Fibroblast of lung (primary cell): ENCODE results near the gene CTBP2. TPM values are rescaled to one million over a fixed set of nuclear protein-coding genes. Genes with fewer than 3 reads are reported as not detected.

Experiments
- DNase-seq, 2 donors: peaks; one replicate each; pipeline versions ENCODE4 v3.0.0 to v3.0.0-alpha.2; 2010; ENCODE audit warnings: low read depth in 2 of 2
- H2AFZ ChIP-seq: 2 replicates; pipeline ENCODE4 v1.5.1; 2012; ENCODE audit warnings: low read length, control low read depth, inconsistent platforms
- H3K27ac ChIP-seq: 2 replicates; pipeline ENCODE4 v1.5.1; 2011; ENCODE audit warnings: low read length, control low read depth; ENCODE audit not compliant: insufficient read depth
- H3K27me3 ChIP-seq: 2 replicates; pipeline ENCODE4 v1.5.1; 2011; ENCODE audit warnings: mild to moderate bottlenecking, low read length; ENCODE audit not compliant: control insufficient read depth, insufficient read depth
- H3K36me3 ChIP-seq: 2 replicates; pipeline ENCODE4 v1.5.1; 2011; ENCODE audit warnings: low read length; ENCODE audit not compliant: control insufficient read depth, insufficient read depth
- H3K4me1 ChIP-seq: 2 replicates; pipeline ENCODE4 v1.5.1; 2011; ENCODE audit warnings: low read length; ENCODE audit not compliant: control insufficient read depth, insufficient read depth; ENCODE audit errors: extremely low read depth
- H3K4me2 ChIP-seq: 2 replicates; pipeline ENCODE4 v1.5.1; 2011; ENCODE audit warnings: low read length, control low read depth; ENCODE audit not compliant: insufficient read depth; ENCODE audit errors: extremely low read depth
- H3K4me3 ChIP-seq, 4 experiments: fragments of 200-600 bp in 1 of 4; sonication (generic) in 1 of 4; replicated peaks in 1 of 4; 2 replicates each; pipeline ENCODE4 v1.5.1; 2011 to 2016; ENCODE audit warnings: low read length in 4 of 4, low read depth in 3 of 4, mild to moderate bottlenecking in 3 of 4, control low read depth in 2 of 4, inconsistent platforms in 1 of 4, mixed read lengths in 1 of 4; ENCODE audit not compliant: insufficient read depth in 1 of 4; ENCODE audit errors: control extremely low read depth in 1 of 4
- H3K79me2 ChIP-seq: 2 replicates; pipeline ENCODE4 v1.5.1; 2012; ENCODE audit warnings: mild to moderate bottlenecking, low read length, inconsistent platforms; ENCODE audit not compliant: control insufficient read depth, insufficient read depth
- H3K9ac ChIP-seq: 2 replicates; pipeline ENCODE4 v1.5.1; 2011; ENCODE audit warnings: mild to moderate bottlenecking, low read length, control low read depth; ENCODE audit not compliant: insufficient read depth
- H3K9me3 ChIP-seq: 2 replicates; pipeline ENCODE4 v1.5.1; 2012; ENCODE audit warnings: low read depth, low read length; ENCODE audit not compliant: control insufficient read depth, insufficient read depth
- H4K20me1 ChIP-seq: 2 replicates; pipeline ENCODE4 v1.5.1; 2011; ENCODE audit warnings: low read length; ENCODE audit not compliant: control insufficient read depth, insufficient read depth; ENCODE audit errors: extremely low read depth
- CTCF ChIP-seq, 2 donors: IDR thresholded peaks in 1 of 2; conservative IDR thresholded peaks in 1 of 2; 1 replicate in 1 of 2; 2 replicates in 1 of 2; pipeline ENCODE4 v1.5.1; 2011 to 2012; ENCODE audit warnings: low read length in 2 of 2, control low read depth in 1 of 2, inconsistent platforms in 1 of 2, low read depth in 1 of 2, mild to moderate bottlenecking in 1 of 2
- EZH2 ChIP-seq: IDR thresholded peaks from 2 replicates; pipeline ENCODE4 v1.5.1; 2012; ENCODE audit warnings: low read length, control low read depth, mild to moderate bottlenecking; ENCODE audit errors: missing control alignments
- polyA plus RNA-seq, 2 donors: library from polyadenylated mRNA; depleted of rRNA in 1 of 2; stranded (reverse) in 1 of 2; unstranded in 1 of 2; fragments of >200 nt; gene quantifications; 2 replicates each; pipeline ENCODE4 v1.2.1, GENCODE V29; 2011 to 2012; ENCODE audit warnings: missing spikeins in 1 of 2
- total RNA-seq: library from RNA; depleted of rRNA; stranded (reverse); fragments of >200 nt; gene quantifications from 2 replicates; pipeline ENCODE4 v1.2.1, GENCODE V29; 2014

Gene CTBP2
- total and polyA plus RNA-seq, 2 donors (not counting 1 experiment from before 2014, with no cell fraction given) = 72.1 to 73.3 TPM

- no peak overlapping the region for H3K4me3 ChIP-seq
- no peak overlapping the region for H3K4me2 ChIP-seq
- H3K27ac ChIP-seq = no peak overlapping the region
- H3K4me1 ChIP-seq = peaks cover 23% of the 10 kb centered on the region
- H3K9me3 ChIP-seq = no peaks in the 10 kb centered on the region
- H3K27me3 ChIP-seq = no peaks in the 10 kb centered on the region
- TF ChIP-seq CTCF (conservative IDR thresholded peaks at IDR 0.05 in 1 of 2, IDR thresholded peaks at IDR 0.05 in 1 of 2; ENCODE audit: low read depth in 1 of 2, low read length in 2 of 2) = no peak
- no peak for TF ChIP-seq EZH2
- H4K20me1 ChIP-seq = peaks cover 2% of the 10 kb centered on the region
- DNase-seq = peak in 1 of 2 donors; percentile 7
- peaks cover 73% of the 10 kb centered on the region for H3K79me2 ChIP-seq
- H3K36me3 ChIP-seq = peaks cover 4% of the 10 kb centered on the region
- H2AFZ ChIP-seq = no peak overlapping the region
- H3K9ac ChIP-seq = no peak overlapping the region
These were observed 213.4 kb downstream of the CTBP2 start for GRCh38 chr10:124946945-124947344.

GRCh38 chr10:124944982-124945381 lies 215.4 kb downstream of the CTBP2 start:
- DNase-seq = peak; percentile 57 to 69
- Histone ChIP-seq H3K79me2 (peaks cover 79% of the 10 kb centered on the region), H2AFZ (no peak overlapping the region), H3K9me3 (no peaks in the 10 kb centered on the region), H4K20me1 (peaks cover 2% of the 10 kb centered on the region), H3K4me1 (peaks cover 25% of the 10 kb centered on the region), H3K4me2 (peak overlapping the region; percentile 63), H3K27me3 (no peaks in the 10 kb centered on the region), H3K36me3 (peaks cover 4% of the 10 kb centered on the region), H3K9ac (no peak overlapping the region), H3K4me3 (no peak overlapping the region), H3K27ac (peak overlapping the region; percentile 88)
- no peak for TF ChIP-seq EZH2
- TF ChIP-seq CTCF (conservative IDR thresholded peaks at IDR 0.05 in 1 of 2, IDR thresholded peaks at IDR 0.05 in 1 of 2; ENCODE audit: low read depth in 1 of 2, low read length in 2 of 2) = no peak

GRCh38 chr10:124943301-124944092 lies 216.9 kb downstream of the CTBP2 start:
- Histone ChIP-seq H3K9me3 (no peaks in the 10 kb centered on the region), H3K27ac (peak overlapping the region; percentile 88), H3K4me1 (peaks cover 22% of the 10 kb centered on the region), H2AFZ (no peak overlapping the region), H4K20me1 (peaks cover 2% of the 10 kb centered on the region), H3K4me2 (peak overlapping the region; percentile 83), H3K9ac (no peak overlapping the region), H3K79me2 (peaks cover 80% of the 10 kb centered on the region), H3K36me3 (peaks cover 2% of the 10 kb centered on the region), H3K4me3 (no peak overlapping the region), H3K27me3 (no peaks in the 10 kb centered on the region)
- peak; percentile 80 to 92 for DNase-seq
- TF ChIP-seq EZH2 (no peak), CTCF (conservative IDR thresholded peaks at IDR 0.05 in 1 of 2, IDR thresholded peaks at IDR 0.05 in 1 of 2; ENCODE audit: low read depth in 1 of 2, low read length in 2 of 2) (no peak)
